ENCODE data around the gene DLG3. TPM values are rescaled to one million over a fixed set of nuclear protein-coding genes. Genes with fewer than 3 reads are reported as not detected.
"Not testable (repeated sequence)": the region's sequence is repeated elsewhere in the genome, so short reads cannot be mapped to it uniquely, and the experiment has no call there.

Gene DLG3
- total RNA-seq, 4 donors from 2014 or later = 5.0 to 14.5 (median 10.4) TPM

GRCh38 chrX:70508296-70508911 is 63.8 kb downstream of the DLG3 start:
- H3K4me1 ChIP-seq = no peaks in the 10 kb centered on the region
- H3K4me3 ChIP-seq = no peak overlapping the region
- no peaks in the 10 kb centered on the region for H3K9me3 ChIP-seq
- H3K36me3 ChIP-seq = peaks cover 0 to 11% (median 0%) of the 10 kb centered on the region in 3 donors
- WGBS, 2 donors = 38 to 53% methylated on average over 6 of the region's 6 CpGs
- DNase-seq (ENCODE audit: low spot score in 2 of 2) = no peak
- TF ChIP-seq POLR2A (IDR thresholded peaks at IDR 0.05) (no peak), CTCF (IDR thresholded peaks at IDR 0.05) (no peak), EP300 (IDR thresholded peaks at IDR 0.05) (no peak)
- H3K27me3 ChIP-seq = peaks cover 0 to 4% of the 10 kb centered on the region in 2 donors
- H3K27ac ChIP-seq = no peak overlapping the region

GRCh38 chrX:70509078-70509477 is 64.4 kb downstream of the DLG3 start:
- H3K9me3 ChIP-seq = no peaks in the 10 kb centered on the region
- no peaks in the 10 kb centered on the region for H3K4me1 ChIP-seq
- TF ChIP-seq CTCF (IDR thresholded peaks at IDR 0.05) (no peak), EP300 (IDR thresholded peaks at IDR 0.05) (no peak), POLR2A (IDR thresholded peaks at IDR 0.05) (no peak)
- DNase-seq (ENCODE audit: low spot score in 2 of 2) = no peak
- peaks cover 0 to 4% of the 10 kb centered on the region in 2 donors for H3K27me3 ChIP-seq
- 68 to 78% methylated on average over 4 of the region's 4 CpGs for WGBS, 2 donors
- H3K4me3 ChIP-seq = no peak overlapping the region
- H3K36me3 ChIP-seq = peaks cover 0 to 5% (median 0%) of the 10 kb centered on the region in 3 donors
- no peak overlapping the region for H3K27ac ChIP-seq

GRCh38 chrX:70515270-70515669 is 70.6 kb downstream of the DLG3 start:
- H3K27me3 ChIP-seq; H3K9me3 ChIP-seq; DNase-seq (ENCODE audit: low spot score in 2 of 2); H3K4me1 ChIP-seq; H3K36me3 ChIP-seq; H3K4me3 ChIP-seq; H3K27ac ChIP-seq: not testable (repeated sequence)
- WGBS, 2 donors = 86 to 94% methylated on average over 4 of the region's 4 CpGs

- H3K4me3 ChIP-seq; H3K27me3 ChIP-seq; H3K27ac ChIP-seq; H3K36me3 ChIP-seq; H3K4me1 ChIP-seq; H3K9me3 ChIP-seq; DNase-seq (ENCODE audit: low spot score in 2 of 2): not testable (repeated sequence)
- WGBS, 2 donors = 79 to 100% methylated on average over 1 of the region's 1 CpG
Measured at GRCh38 chrX:70515692-70516091, 71.1 kb downstream of the DLG3 start.

- WGBS, 2 donors = 89 to 90% methylated on average over 8 of the region's 8 CpGs
- TF ChIP-seq POLR2A (IDR thresholded peaks at IDR 0.05) = no peak
- TF ChIP-seq EP300 (IDR thresholded peaks at IDR 0.05) = no peak
- no peak for TF ChIP-seq CTCF (IDR thresholded peaks at IDR 0.05)
- Histone ChIP-seq H3K27ac (no peak overlapping the region), H3K27me3 (no peaks in the 10 kb centered on the region), H3K4me3 (no peak overlapping the region), H3K36me3 (no peaks in the 10 kb centered on the region), H3K9me3 (peaks cover 0 to 3% (median 0%) of the 10 kb centered on the region in 4 donors), H3K4me1 (no peaks in the 10 kb centered on the region)
- no peak for DNase-seq (ENCODE audit: low spot score in 2 of 2)
Measured at GRCh38 chrX:70525733-70526132, 81.1 kb downstream of the DLG3 start.

GRCh38 chrX:70527053-70527452 is 82.4 kb downstream of the DLG3 start:
- Histone ChIP-seq H3K27ac (no peak overlapping the region), H3K9me3 (no peaks in the 10 kb centered on the region), H3K27me3 (no peaks in the 10 kb centered on the region), H3K36me3 (no peaks in the 10 kb centered on the region), H3K4me3 (no peak overlapping the region), H3K4me1 (no peaks in the 10 kb centered on the region)
- TF ChIP-seq EP300 (IDR thresholded peaks at IDR 0.05) (no peak), POLR2A (IDR thresholded peaks at IDR 0.05) (no peak), CTCF (IDR thresholded peaks at IDR 0.05) (no peak)
- DNase-seq (ENCODE audit: low spot score in 2 of 2) = no peak

Measured in tibial nerve (tissue), 4 donors.